VCaP (cell line): ENCODE data around the gene TEAD1.
A peak's percentile ranks its signal among the peaks of the same experiment; 100 is the strongest.

Source experiments
- H3K27ac ChIP-seq: fragments of 450-650 bp; 2 replicates; pipeline ENCODE4 v1.5.1; 2017
- CTCF ChIP-seq: fragments of 450-650 bp; conservative IDR thresholded peaks from 2 replicates; pipeline ENCODE4 v1.5.1; 2017; ENCODE audit warnings: mild to moderate bottlenecking, moderate library complexity

TEAD1 gene

DNA sequence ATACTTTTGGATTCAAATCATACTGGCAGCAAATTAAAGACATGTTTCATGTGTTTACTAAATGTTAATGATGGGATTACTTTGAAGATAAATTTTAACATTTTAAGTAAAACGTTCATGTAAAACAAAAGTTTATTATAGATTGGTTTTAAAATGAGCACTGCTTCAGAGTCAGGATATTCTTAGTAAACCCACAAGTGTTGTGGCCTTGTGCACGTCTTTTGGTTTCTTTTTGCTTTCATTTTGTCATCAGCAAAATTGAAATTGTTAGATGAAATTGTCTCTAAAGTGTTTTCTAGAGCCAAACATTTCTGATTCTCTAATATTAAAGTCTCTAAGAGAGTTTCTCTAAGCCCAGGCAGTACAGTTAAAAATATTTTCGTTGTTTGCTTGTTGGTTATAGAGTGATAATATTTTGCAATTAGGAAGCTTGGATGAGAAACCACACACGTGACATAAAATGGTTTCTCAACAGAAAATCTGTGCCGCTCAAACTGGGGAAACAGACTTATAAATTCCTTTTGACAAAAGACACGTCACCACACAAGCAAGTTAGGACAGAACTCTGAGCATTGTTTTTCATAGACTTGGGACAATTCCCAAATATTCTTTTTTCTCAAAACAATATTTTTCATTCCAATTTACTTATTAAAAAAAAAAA, 164.4 kb downstream of the TEAD1 start:
- no peak overlapping the region for H3K27ac ChIP-seq
- TF ChIP-seq CTCF, result no peak

- peak overlapping the region; percentile 64 for H3K27ac ChIP-seq
Observed at GRCh38 chr11:12840871-12841660, 166.8 kb downstream of the TEAD1 start.

GRCh38 chr11:12841946-12842630, 167.9 kb downstream of the TEAD1 start:
- H3K27ac ChIP-seq, result peak overlapping the region; percentile 64

More at GRCh38 chr11:12840871-12841660, 166.8 kb downstream of the TEAD1 start:
- TF ChIP-seq CTCF, result no peak

DNA sequence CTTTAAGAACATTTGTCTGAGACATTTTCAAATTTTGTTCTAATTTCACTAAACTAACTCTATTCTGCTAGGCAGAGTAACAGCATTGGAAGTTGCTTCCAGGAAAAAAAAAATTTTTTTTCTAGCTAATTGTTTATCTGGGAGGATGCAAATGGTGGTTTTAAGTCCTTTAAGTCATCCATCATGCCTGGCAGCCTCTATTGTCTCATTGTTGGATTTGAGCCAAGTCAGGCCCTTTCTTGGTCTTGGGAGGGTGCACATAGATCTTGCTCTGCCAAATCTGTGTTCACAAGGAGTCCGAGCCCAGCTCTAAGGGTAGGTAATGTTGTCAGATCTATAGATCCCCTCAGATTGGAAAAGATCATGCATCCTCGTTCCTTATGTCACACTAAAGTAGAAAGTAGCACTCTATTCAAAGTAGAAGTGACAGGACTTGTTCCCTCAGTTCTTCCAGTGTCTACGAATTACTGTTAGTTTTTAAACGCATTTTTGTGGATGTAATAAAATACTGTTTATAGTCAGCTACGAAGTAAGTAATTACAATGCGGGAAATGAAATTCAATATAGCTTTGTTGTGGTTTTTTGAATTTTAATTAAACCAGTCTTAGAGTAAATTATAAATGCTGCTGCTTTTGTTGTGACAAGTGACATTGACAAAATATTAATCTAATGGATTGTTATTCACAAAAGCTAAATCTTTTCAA, 168.9 kb downstream of the TEAD1 start:
- TF ChIP-seq CTCF, result no peak
- H3K27ac ChIP-seq, result peak overlapping the region; percentile 64

More at GRCh38 chr11:12841946-12842630, 167.9 kb downstream of the TEAD1 start:
- TF ChIP-seq CTCF, result no peak

GRCh38 chr11:12845163-12845562, 170.9 kb downstream of the TEAD1 start:
- no peak for TF ChIP-seq CTCF
- H3K27ac ChIP-seq, result peak overlapping the region; percentile 78

- H3K27ac ChIP-seq, result peak overlapping the region; percentile 78
- TF ChIP-seq CTCF, result no peak
Observed at GRCh38 chr11:12845739-12846358, 171.6 kb downstream of the TEAD1 start.
